GM19395 (cell line): ENCODE data around the gene RPS6KA2.

Source experiments
- ATAC-seq: cut with Tn5 transposase; IDR thresholded peaks from one replicate; pipeline ENCODE4 v1.9.1; 2021; ENCODE audit warnings: mild to moderate bottlenecking, moderate library complexity; ENCODE audit not compliant: unreplicated experiment

Gene RPS6KA2

GRCh38 chr6:166656230-166657151 is 29.4 kb upstream of the RPS6KA2 start:
- ATAC-seq, result no peak

DNA sequence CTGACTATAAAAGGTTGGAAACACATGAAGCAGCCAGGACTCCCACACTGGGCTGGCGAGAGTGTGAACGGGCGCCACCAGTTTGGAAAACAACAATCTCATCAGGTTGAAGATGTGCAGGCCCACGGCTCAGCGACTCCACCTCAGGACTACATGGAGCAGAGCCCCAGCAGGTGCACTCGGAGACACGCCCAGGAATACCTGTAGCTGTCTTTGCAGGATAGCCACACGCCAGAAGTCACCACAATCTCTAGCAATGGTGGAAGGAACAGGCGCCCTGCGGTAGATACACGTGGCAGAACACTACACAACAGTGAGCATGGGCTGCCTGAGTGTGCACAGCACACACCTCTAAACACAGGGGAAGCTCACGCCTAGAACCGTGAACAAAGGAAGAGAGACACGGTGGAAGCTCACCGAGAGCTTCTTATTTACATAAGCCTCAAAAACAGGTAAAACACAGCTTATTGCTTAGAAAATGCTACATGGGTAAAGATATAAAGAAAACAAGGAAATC is 28.7 kb upstream of the RPS6KA2 start:
- ATAC-seq, result no peak

GRCh38 chr6:166655251-166655650 is 28.2 kb upstream of the RPS6KA2 start:
- ATAC-seq, result no peak

- ATAC-seq, result no peak
Measured at GRCh38 chr6:166654573-166654972, 27.5 kb upstream of the RPS6KA2 start.

- no peak for ATAC-seq
Measured at GRCh38 chr6:166653639-166653941, 26.5 kb upstream of the RPS6KA2 start.

- no peak for ATAC-seq
Measured at GRCh38 chr6:166650824-166651807, 24.1 kb upstream of the RPS6KA2 start.

DNA sequence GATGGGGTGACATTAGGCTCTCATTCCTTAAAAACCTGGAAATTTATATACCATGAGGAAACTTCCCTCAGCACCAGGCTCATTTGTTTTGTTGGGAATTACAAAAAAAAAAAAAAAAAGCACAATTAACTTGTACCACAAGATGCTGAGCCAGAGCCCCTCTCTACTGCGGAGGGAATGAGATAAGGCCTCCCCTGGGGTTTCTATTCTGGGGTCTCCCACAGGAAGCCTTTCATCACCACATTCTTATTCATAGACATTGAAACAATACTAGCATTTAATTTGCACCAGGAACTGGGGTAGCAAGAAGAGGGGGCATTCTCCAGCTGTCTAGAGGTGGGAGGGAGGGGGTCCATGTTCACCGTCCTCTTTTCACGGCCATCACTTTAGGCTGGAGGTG is 23.0 kb upstream of the RPS6KA2 start:
- ATAC-seq, result no peak

GRCh38 chr6:166648846-166649245 is 21.8 kb upstream of the RPS6KA2 start:
- no peak for ATAC-seq

- no peak for ATAC-seq
Measured at GRCh38 chr6:166647896-166648295, 20.8 kb upstream of the RPS6KA2 start.

DNA sequence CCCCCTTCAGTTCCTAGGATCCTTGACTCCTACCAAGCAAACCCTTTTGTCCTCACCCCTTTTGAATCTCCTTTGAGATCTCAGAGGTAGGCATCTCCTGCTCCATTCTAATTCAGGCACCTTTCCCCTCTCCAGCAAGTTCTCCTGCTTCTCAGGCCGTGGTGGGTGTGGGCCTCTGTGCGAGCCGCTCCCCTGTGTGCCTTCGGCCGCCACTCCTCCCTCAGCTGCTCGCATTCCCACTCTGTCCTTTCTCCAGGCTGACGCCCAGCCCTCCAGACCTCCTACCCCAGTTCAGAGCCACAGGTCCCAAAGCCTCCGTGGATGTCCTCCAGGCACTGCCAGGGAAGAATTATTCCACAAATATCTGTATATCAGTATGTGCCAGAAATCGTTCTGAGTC is 19.7 kb upstream of the RPS6KA2 start:
- ATAC-seq, result no peak

DNA sequence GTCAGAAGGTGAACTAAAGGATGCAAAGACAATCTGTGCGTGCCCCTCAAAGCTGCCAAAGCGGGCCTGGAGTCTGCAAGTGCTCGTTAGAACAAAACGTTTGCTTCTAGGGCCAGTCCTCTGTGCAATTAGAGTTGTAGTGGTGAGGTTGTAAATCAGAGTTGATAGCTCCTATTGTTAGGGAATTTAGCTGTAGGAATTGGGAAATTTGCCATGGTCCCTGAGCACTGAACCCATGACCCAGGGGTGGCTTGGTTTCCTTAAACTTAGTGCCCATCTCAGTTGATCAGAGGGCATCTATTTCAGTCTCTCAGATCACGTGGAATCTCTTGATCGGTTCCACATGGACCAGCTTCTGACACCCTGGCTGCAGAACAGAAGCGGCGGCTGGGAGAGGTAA is 18.8 kb upstream of the RPS6KA2 start:
- no peak for ATAC-seq

- no peak for ATAC-seq
Measured at GRCh38 chr6:166644681-166645080, 17.6 kb upstream of the RPS6KA2 start.

GRCh38 chr6:166643891-166644590 is 17.0 kb upstream of the RPS6KA2 start:
- no peak for ATAC-seq

DNA sequence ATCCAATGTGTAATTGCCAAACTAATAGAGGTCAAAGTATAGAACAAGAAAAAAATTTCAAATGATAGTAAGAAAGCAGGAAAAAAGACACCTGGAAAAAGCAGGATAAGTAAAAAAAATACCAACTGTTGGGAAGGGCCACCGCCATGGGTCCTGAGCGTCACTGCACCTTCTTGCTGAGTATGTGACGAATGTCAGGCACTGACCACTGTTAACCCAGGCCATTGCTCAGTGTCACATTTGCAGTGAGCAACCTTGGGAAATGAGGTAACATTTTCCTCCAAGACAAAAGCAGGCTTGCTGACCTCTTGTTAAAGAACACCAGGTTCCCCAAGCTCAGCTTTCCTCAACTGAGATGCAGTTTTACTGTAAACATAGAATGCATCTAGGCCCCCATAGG is 15.6 kb upstream of the RPS6KA2 start:
- ATAC-seq, result no peak

DNA sequence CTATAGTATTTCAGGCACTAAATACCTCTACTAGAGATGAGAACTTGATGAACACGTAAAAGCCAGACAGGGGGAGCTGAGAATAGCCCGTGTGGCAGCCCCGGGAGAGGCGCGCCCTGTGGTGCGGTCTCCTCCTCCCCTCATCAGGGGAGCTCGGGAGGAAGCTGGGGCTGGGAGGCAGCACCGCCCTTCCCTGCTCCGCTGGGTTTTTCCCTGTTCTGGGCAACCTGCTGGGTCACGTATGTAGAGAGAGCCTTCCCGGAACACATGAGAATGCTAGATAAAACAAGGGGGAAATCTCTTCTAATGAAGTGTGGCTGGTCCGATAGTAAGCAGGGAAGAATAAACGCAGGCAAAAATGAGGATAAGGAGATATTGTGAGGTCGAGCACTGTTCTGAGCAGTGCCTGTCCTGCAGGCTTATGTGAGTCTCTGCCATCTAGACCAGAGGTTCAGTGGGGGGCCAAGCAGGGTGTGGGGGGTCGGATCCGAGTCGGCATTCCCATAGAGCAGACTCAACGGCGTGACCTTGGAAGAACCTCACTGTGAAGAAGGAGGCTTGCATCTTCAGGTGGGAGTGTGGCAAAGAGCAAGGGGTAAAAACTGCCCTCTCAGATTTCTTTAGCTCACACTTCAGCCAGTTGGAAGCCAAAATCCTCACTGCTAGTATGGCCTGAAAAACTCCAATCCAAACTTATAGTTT is 13.4 kb upstream of the RPS6KA2 start:
- no peak for ATAC-seq

- ATAC-seq, result no peak
Measured at GRCh38 chr6:166639921-166640320, 12.9 kb upstream of the RPS6KA2 start.

- no peak for ATAC-seq
Measured at GRCh38 chr6:166638573-166638964, 11.5 kb upstream of the RPS6KA2 start.

- no peak for ATAC-seq
Measured at GRCh38 chr6:166637812-166638572, 10.9 kb upstream of the RPS6KA2 start.

- ATAC-seq, result no peak
Measured at GRCh38 chr6:166636934-166637333, 9.9 kb upstream of the RPS6KA2 start.
